Psoas muscle (tissue), 8 donors: ENCODE measurements around the gene PIM2. TPM values are rescaled to one million over a fixed set of nuclear protein-coding genes. Genes with fewer than 3 reads are reported as not detected.
A peak's percentile ranks its signal among the peaks of the same experiment; 100 is the strongest.

Source experiments
- ATAC-seq, 4 donors: fragments of 200-7000 bp; cut with Tn5 transposase; one replicate each; pipeline ENCODE4 v1.9.1; 2020; ENCODE audit warnings: moderate library complexity in 3 of 4, mild to moderate bottlenecking in 2 of 4
- DNase-seq, 2 donors: peaks; one replicate each; pipeline ENCODE4 v3.0.0-alpha.2; 2020
- H3K27ac ChIP-seq: fragments of 200-600 bp; one replicate; pipeline ENCODE4 v1.8.0; 2022
- H3K27me3 ChIP-seq, 3 donors: fragments of 200-600 bp in 1 of 3; one replicate each; pipeline versions ENCODE4 v1.6.1 to v1.8.0; 2013 to 2022; ENCODE audit warnings: low read length in 2 of 3, mild to moderate bottlenecking in 2 of 3, moderate library complexity in 1 of 3; ENCODE audit not compliant: insufficient read depth in 3 of 3
- H3K36me3 ChIP-seq, 2 donors: fragments of 200-600 bp in 1 of 2; one replicate each; pipeline versions ENCODE4 v1.6.1 to v1.8.0; 2013 to 2022; ENCODE audit warnings: low read depth in 1 of 2, mild to moderate bottlenecking in 1 of 2, moderate library complexity in 1 of 2; ENCODE audit not compliant: insufficient read depth in 1 of 2
- H3K4me1 ChIP-seq: fragments of 200-600 bp; one replicate; pipeline ENCODE4 v1.8.0; 2022
- H3K4me3 ChIP-seq: fragments of 200-600 bp; one replicate; pipeline ENCODE4 v1.8.0; 2022; ENCODE audit warnings: mild to moderate bottlenecking
- H3K9me3 ChIP-seq: fragments of 200-600 bp; one replicate; pipeline ENCODE4 v1.8.0; 2022
- WGBS, 3 donors: extraction: QIAGEN DNeasy Blood & Tissue Kit; methylation state at CpG; one replicate each; pipeline versions ENCODE4 v1.1.6 to v1.1.7; 2013; 5-methylcytosine and 5-hydroxymethylcytosine counted together
- intact Hi-C, 2 donors: fragments of 100-400 bp; cut with DNase I; formaldehyde crosslinking; loops; one replicate each; pipeline versions ENCODE4 v1.11.0 to v1.14.2; 2022
- polyA plus RNA-seq, 3 donors: library from polyadenylated mRNA; stranded (reverse); fragments of 200-250 nt; gene quantifications; one replicate each; pipeline ENCODE4 v1.2.3, GENCODE V29; 2013
- total RNA-seq, 4 donors: library from RNA; stranded (reverse); fragmentation: NEBNext Ultra II Directional in 2 of 4; extraction: Animal tissue kit (Norgen Biotek cat#: 25700) in 2 of 4; gene quantifications; one replicate each; pipeline versions ENCODE4 v1.2.1 to v1.2.4, GENCODE V29; 2021 to 2023
- TF ChIP-seq, protein P1 (sequence below): fragments of 200-600 bp; IDR thresholded peaks from one replicate; pipeline ENCODE4 v1.8.0; 2022; ENCODE audit warnings: antibody characterized with exemption
- donor health status: healthy with polysubstance abuse.
- donor health status: DM: no; HTN: no; CAD: no; lungs with moderate emphysema.
- donor health status: Bipolar disorder and iron deficiency.
- donor health status: healthy.
- donor health status: DM: yes; HTN: yes; CAD: no.
- donor health status: DM: no; HTN: no; CAD: no.
- donor health status: DM: no; HTN: no; CAD: no.
- donor health status: DM: yes; HTN: yes; CAD: no.

Gene PIM2
- total and polyA plus RNA-seq, 7 donors: 1.1 to 3.7 (median 1.6) TPM

DNA sequence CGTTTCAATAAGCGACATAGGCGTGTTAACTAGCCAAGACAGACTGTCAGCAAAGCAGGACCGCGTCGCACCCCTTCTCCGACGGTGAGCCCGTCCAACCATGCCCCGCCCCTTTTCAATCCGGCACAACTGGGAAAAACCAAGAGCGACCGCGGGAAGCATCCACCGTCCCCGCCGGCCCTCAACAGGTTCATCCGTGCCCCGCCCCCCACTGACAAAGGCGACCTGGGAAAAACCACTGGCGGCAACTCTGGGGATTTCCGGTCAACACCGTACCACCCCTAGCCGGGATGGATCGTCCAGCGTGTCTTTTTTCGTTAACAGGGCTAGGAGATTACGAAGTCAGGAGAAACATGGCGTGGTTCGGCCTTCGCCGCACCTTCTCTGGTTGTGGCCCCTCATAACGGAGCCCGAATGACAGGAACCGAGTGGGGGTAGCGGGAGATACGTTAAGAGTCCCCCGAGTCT is 21.6 kb downstream of the PIM2 start:
- WGBS, 3 donors: 1 to 26% (median 1%) methylated on average over 20 to 38 of the region's 38 CpGs
- H3K27ac ChIP-seq: peak overlapping the region; percentile 96
- TF ChIP-seq, protein P1, sequence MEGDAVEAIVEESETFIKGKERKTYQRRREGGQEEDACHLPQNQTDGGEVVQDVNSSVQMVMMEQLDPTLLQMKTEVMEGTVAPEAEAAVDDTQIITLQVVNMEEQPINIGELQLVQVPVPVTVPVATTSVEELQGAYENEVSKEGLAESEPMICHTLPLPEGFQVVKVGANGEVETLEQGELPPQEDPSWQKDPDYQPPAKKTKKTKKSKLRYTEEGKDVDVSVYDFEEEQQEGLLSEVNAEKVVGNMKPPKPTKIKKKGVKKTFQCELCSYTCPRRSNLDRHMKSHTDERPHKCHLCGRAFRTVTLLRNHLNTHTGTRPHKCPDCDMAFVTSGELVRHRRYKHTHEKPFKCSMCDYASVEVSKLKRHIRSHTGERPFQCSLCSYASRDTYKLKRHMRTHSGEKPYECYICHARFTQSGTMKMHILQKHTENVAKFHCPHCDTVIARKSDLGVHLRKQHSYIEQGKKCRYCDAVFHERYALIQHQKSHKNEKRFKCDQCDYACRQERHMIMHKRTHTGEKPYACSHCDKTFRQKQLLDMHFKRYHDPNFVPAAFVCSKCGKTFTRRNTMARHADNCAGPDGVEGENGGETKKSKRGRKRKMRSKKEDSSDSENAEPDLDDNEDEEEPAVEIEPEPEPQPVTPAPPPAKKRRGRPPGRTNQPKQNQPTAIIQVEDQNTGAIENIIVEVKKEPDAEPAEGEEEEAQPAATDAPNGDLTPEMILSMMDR: no peak
- H3K36me3 ChIP-seq: peaks cover 4 to 44% of the 10 kb centered on the region in 2 donors
- H3K9me3 ChIP-seq: no peaks in the 10 kb centered on the region
- H3K4me1 ChIP-seq: no peaks in the 10 kb centered on the region
- ATAC-seq (peak; percentile 57 to 71 (median 64)), DNase-seq (peak; percentile 81 to 87)
- peak overlapping the region; percentile 85 for H3K4me3 ChIP-seq
- intact Hi-C loops: no loop called here
- H3K27me3 ChIP-seq: no peaks in the 10 kb centered on the region

DNA sequence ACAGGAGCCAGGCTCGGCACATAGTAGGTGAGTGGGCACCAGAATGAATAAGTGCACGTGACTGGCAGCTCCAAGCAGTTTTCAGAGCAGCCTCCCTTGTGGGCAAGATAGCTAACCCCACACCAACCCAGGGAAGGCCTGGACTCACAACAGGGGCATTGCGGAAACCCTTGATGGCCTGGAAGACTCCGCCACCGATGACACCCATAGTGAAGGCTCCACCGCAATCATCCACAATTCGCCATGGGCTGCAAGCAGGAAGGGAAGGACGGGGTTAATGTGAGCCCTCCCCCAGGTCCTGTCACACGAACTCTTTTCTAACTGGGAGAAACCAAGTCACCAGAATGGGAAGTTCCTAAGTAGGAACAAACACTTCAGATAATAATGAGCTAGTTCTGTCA is 22.2 kb downstream of the PIM2 start:
- Histone ChIP-seq H3K9me3 (no peaks in the 10 kb centered on the region), H3K4me3 (peak overlapping the region; percentile 85), H3K36me3 (peaks cover under 1 to 38% of the 10 kb centered on the region in 2 donors), H3K4me1 (peaks cover 2% of the 10 kb centered on the region), H3K27me3 (no peaks in the 10 kb centered on the region), H3K27ac (peak overlapping the region; percentile 96)
- intact Hi-C loops: no loop called here
- WGBS, 3 donors: 40 to 58% (median 53%) methylated on average over 9 of the region's 9 CpGs
- ATAC-seq (no peak), DNase-seq (no peak)
- TF ChIP-seq, protein P1: no peak

DNA sequence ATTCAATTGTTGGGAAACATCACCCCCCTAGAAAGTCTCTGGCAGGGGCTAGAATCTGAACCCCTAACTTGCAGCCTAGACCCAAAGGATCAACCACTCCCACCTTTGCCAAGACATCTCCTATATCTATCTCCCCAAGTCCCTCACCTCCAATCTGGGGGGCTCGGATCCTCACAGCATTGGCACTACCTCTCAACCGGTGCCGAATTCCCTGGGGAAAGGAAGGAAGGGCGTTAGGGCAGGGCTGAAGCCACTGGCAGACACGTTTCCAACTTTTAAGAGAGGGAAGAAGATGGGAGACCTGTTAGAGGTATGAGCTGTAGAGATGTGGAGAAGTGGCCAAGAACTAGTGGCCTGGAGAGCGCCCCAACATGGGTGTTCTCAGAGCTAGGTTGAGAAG is 23.9 kb downstream of the PIM2 start:
- no peak for DNase-seq
- H3K4me3 ChIP-seq: no peak overlapping the region
- TF ChIP-seq, protein P1: no peak
- H3K4me1 ChIP-seq: peaks cover 7% of the 10 kb centered on the region
- intact Hi-C loops: no loop called here
- no peaks in the 10 kb centered on the region for H3K9me3 ChIP-seq
- no peak overlapping the region for H3K27ac ChIP-seq
- H3K36me3 ChIP-seq: peaks cover 0 to 25% of the 10 kb centered on the region in 2 donors
- H3K27me3 ChIP-seq: no peaks in the 10 kb centered on the region
- ATAC-seq: no peak
- WGBS, 3 donors: 68 to 79% (median 69%) methylated on average over 6 of the region's 6 CpGs

DNA sequence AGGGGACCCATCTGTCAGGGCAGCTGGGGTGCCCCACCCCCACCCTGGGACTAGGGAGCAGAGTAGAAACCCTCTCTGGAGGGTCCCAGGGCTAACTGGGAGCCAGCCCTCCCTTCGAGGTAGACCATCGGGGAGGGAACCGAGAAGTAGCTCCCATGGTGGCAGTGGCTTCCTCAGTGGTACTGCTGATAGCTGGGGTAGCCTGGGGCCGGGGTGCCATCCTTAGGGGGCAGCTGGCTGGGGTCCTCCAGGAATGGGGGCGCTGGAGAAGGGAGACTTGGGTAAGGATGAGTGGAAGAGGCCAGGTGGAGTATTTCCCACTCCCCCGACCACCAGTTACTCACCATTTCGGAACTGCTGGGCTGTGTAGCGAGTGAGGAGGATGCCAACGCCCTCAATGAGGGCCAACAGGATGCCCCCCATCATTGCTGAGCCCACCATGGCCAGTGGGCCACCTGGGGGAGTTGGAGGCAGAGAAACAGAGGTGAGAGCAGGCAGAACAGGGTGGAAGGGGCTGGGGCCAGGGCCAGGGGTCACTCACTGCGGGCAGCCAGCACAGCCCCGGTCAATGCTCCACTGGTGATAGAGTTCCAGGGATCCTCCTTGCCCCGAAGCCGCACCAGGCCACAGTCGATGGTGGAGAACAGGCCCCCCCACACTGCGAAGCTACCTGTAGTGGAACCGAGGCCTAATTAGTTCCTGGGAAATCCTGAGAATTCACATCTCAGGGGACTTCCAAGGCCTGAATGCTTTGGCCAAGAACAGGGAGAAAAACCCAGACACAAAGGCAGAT is 25.1 kb downstream of the PIM2 start:
- Histone ChIP-seq H3K27ac (no peak overlapping the region), H3K4me1 (peaks cover 7% of the 10 kb centered on the region), H3K4me3 (no peak overlapping the region), H3K36me3 (peaks cover 0 to 25% of the 10 kb centered on the region in 2 donors), H3K9me3 (no peaks in the 10 kb centered on the region), H3K27me3 (no peaks in the 10 kb centered on the region)
- TF ChIP-seq, protein P1: no peak
- DNase-seq: no peak
- intact Hi-C loops: no loop called here
- ATAC-seq: no peak
- 81 to 92% (median 89%) methylated on average over 12 to 16 of the region's 16 CpGs for WGBS, 3 donors
